GM19351 (cell line): ENCODE measurements around the gene PRKD3.

Experiments used
- ATAC-seq: cut with Tn5 transposase; IDR thresholded peaks from one replicate; pipeline ENCODE4 v1.9.1; 2021; ENCODE audit warnings: mild to moderate bottlenecking, moderate library complexity; ENCODE audit not compliant: unreplicated experiment

The PRKD3 gene

GRCh38 chr2:37324786-37325624 lies at the start of gene PRKD3:
PRKD3 (minus strand) TSS chr2:37324833; CDS start chr2:37316524, 8,309 bp downstream.
- ATAC-seq = peak; percentile 65

DNA sequence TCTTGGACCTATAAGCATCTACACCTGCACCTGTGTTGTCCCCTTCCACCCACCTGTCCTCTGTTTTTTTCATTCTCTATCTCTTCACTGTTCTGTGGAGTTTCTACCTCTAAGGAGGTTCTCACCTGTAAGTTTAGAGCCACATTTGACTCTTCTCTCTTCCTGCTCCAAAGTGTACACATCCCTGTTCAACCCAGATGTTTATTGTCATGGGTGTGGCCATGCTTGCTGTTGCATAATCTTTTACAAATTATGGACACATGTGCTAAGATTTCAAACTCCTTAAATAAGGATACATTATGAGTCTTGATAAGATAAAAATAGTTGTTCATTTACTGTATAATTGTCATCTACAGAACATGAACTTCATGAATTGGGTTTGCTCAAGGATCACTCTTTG lies 47.4 kb upstream of the PRKD3 start:
- no peak for ATAC-seq

GRCh38 chr2:37370666-37371065 lies 46.0 kb upstream of the PRKD3 start:
- ATAC-seq = no peak

DNA sequence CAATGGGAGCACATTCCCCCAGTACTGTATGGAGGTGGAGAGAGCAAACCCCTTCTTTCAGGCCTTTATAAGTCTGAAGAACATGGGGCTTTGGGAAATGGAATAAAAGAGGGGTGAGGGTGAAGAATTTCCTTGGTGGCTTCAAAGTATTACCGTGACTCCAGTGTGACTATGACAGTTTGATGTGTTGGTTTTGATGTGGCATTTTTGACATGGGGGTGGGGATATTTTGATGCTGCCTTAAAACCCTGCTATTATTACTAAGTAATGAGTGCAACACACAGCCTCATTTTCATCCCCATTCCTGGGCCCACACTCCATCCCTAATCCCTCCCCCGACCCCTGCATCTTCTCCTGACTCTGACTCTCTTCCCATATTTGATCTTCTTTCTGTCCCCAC lies 43.4 kb upstream of the PRKD3 start:
- no peak for ATAC-seq

DNA sequence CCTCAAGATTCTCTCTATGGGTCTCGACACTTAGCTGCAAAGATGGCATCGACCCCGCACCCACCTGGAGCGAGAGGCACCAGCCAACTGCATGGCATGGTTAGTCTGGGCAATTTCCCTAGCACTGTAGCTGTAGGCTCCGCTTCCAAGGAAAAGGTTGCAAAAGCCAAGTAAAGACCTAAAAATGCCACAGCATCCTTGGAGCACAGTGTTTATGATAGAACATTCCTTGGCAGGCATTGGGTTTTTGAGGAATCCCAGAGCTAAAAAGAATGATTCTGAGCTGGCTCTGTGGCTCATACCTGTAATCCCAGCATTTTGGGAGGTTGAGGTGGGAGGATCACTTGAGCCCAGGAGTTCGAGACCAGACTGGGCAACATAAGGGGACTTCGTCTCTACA lies 42.7 kb upstream of the PRKD3 start:
- ATAC-seq = no peak

DNA sequence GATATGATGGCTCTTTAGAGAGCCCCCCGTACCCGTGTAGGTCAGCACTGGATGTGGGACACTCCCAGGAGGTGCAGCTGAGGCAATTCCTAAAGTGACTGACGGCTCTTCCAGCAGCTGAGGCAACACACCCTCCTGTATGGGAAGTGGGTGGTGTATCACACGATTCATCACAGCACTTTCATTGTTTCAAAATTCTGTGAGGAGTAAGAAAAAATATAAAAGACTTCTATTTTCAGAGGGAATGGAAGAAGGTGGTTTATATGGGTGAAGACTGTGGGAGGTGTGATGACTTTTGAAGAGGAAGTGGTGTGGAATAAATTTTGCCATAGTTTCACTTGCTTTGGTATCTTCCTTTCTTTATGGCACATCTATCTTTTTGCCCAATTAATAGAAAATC lies 42.1 kb upstream of the PRKD3 start:
- no peak for ATAC-seq

- ATAC-seq = no peak
Measured at GRCh38 chr2:37365669-37366068, 41.0 kb upstream of the PRKD3 start.

DNA sequence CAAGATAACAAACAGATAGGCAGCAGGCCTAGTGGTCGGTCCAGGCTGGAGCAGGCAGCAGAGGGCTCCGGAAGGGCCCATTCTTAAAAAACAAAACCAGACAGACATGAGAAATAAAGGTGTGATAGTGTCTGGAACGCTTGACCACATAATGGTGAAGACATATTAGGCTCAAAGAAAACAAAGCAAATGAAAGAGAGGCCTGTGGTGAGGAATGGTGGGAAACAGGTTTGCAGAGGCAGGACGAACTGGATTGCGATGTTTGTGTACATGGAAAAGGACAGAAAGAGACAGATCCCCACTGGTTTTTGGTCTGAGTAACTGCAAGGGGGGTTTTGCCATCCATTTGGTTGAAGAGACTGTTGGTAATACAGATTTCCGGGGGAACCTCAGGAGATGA lies 39.7 kb upstream of the PRKD3 start:
- ATAC-seq = no peak

DNA sequence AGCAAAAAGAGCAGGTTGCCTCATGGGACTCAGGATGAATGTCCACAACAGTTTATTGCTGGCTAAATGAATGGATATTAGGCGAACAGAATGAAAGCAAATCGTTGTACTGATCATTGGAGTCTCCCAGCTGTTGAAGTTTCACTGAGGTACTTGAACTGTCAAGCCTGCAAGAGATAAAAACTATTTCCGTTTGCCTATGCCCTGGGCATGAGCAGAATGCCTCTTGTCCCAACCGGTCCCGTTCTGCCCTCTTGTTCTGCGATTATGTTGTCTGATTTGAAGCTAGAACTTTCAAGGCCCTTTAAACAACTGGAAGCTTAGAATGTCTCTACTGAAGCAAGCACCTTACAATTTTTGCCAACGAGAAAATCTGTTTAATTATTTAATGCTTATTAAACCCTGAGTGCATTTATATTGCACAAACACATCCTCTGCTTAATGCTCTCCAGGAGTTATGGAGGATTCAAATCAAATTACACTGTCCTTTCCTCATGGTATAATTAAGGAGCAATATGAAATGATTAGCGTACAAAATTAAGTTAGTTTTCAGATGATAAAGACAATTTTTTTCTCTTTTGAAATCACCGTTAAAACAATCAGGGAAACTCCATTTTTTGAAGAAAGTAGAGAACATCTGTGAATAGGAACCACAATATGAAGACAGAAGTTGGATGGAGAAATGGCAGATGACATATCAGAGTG lies 37.5 kb upstream of the PRKD3 start:
- no peak for ATAC-seq

DNA sequence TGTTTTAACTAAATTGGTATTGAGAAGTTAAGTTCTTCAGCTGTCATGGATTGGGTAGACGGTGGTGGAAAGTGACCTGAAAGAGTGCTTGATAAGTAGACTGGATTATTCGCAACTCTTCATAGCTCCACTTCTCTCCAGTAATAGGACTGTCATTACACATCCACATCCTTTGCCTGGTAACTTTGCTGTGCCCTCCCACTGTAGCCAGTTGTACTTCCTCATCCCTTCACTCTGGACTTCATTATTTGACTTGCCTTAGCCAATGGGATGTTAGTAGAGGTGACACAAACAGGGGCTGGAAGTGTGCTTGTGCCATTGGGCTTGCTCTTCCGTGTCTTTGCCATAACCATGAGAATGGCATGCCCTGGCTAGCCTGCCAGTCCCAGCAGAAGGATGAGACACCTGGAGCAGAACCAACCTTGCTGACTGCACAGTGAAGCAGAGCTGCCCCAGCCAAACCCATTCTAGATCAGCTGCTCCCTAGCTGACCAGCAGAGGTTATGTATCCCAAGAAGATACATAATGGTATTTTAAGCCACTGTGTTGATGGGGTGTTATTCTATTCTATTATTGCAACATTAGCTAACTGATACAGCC lies 36.7 kb upstream of the PRKD3 start:
- ATAC-seq = no peak

DNA sequence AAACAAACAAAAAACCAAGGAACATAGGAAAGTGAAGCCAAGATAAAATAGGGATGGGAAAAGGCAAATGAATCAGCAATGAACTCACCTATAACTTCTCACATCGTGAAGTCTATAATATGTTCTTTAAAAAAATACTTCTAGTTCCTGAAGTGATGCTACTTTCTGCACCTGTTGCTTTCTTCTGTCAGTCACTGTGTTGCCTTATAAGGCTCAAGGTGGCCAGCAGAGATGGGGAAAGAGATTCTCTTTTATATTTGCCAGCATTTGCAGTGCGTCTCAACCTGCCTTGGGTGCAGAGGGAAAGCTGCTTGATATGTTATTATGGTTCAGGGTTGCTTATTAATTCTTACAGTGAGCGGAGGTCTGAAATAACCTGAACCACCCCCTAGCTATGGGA lies 33.8 kb upstream of the PRKD3 start:
- ATAC-seq = no peak

DNA sequence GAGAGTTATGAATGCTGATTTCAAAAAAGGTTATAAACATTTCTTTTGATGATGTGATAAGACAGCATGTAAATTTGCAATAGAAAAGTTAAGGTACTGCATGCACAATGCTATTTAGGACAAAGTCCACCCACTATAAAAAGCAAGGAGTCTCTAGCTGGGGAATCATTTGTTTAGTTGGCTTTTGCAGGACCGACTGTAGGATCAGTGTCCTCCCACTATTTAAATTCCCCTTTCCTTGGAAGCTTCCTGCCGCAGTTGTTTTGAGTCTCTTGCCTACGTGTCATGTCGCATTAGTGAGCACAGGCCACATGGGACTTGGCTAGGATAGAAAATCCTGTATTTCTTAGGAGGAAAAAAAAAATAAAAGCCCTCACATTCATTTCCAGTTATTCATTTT lies 32.9 kb upstream of the PRKD3 start:
- ATAC-seq = no peak

GRCh38 chr2:37357069-37357468 lies 32.4 kb upstream of the PRKD3 start:
- ATAC-seq = no peak

DNA sequence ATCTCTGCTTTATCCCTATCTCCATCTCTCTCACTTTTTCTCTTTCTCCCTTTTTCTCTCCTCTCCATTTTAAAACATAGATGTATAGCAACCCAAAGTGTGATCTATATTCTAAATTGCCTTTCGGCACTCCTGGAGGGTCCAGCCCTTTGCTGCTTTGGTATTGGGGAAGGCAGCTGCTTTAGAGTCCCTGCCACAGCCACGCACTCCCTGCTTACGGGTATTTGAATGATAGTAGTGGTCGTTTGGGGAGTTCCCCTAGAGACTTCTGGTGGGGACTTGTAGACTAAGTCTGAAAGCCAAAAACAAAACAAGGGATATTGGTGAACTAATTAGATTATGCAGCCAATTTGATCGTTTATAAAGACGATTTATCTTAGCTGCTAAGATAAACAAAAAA lies 31.7 kb upstream of the PRKD3 start:
- ATAC-seq = no peak

DNA sequence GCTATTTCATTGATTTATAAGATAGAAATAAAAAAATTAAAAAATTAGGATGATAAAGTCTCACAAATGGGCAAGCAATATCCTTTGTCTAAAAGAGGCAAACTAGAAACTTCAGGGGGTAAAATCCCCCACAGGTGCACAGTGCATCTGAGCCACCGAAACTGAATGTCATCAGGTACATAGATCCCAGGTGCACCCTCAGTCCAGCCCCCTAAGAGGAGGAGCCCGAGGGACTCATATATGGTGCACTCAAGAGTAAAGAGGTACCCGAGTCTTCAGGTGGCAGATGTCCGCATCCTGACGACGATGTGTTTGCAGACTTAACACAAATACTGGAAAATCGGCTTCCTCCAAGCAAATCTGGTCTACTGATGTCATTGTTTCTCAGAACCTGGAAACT lies 31.1 kb upstream of the PRKD3 start:
- no peak for ATAC-seq

DNA sequence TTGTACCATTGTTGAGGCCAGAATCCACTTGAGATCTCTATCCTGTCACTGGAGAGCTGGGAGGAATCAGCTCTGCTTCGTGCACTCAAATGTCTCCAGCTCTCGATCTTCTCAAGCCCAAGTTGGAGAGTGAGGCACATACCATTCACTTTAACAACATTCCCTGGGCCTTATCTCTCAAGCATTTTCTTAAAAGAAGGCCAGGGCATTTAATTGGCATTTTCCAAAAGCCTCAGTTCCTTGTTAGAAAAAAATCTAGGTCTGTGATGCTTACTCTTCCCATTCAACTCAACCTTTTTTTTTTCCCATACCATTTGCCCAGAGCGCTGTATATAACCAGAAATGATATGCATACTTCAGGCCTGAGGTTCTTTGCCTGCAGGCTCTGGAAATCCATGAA lies 29.9 kb upstream of the PRKD3 start:
- ATAC-seq = no peak

DNA sequence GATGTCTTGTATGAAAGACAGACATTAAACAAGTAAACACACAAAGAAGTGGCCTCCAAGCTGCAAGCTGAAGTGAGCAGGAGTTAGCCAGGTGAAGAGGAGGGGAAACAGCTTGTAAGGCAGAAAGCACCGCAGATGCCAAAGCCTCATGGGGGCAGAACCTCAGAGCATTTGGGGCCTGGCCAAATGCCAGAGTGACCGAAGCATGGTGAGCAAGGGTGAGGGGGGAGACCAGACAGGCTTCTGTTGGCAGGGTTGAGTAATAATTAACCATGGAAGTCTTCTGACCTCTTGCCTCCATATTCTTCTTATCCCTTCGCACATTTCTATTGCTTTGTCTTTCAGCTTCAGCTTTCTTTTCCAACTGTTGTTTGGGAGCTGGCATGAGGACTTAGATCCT lies 25.4 kb upstream of the PRKD3 start:
- no peak for ATAC-seq

DNA sequence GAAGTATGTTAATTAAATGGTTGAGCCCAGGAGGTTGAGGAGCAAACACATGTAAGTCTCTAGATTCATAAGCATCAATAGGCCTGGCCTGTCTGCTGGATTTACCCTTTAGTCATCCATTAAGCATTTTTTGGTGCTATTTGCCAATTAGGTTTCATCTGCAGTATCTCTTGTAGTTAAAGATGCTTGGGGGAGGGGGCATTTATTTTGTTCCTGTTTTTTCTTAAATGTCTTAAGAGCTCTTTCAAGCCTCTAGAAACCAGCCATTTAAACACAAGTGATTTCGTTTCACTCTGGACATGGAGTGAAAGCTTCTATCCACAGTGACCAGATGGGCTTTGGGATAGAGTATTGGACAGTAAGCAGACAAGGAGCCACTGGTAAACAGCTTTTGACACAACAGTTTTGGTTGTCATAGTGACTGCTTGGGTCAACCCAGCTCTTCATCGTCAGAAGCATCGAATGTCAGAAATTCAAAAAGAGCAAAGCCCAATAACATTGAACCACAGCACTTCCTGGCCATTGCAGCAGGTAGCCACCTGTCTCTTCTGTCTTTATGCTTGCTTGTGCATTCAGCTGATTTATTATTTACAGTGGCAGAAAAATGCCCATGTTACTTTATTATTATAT lies 24.7 kb upstream of the PRKD3 start:
- ATAC-seq = no peak

- no peak for ATAC-seq
Measured at GRCh38 chr2:37348155-37348554, 23.5 kb upstream of the PRKD3 start.

GRCh38 chr2:37344453-37345361 lies 20.1 kb upstream of the PRKD3 start, which contains the start of gene QPCT:
QPCT (plus strand) TSS chr2:37344630; CDS start chr2:37344732, 102 bp downstream.
- ATAC-seq = peak; percentile 57
